AG04449 (cell line): ENCODE data around the gene GKN2.
"Not testable (repeated sequence)": the region's sequence is repeated elsewhere in the genome, so short reads cannot be mapped to it uniquely, and the experiment has no call there.

Experiments
- CTCF ChIA-PET: fragments of 350-600 bp; formaldehyde crosslinking; extraction: SDS; loops from one replicate; lab custom pipeline; 2021; ENCODE audit warnings: antibody characterized with exemption; lab: Yijun Ruan, JAX
- POLR2A ChIA-PET: fragments of 400-600, 350-600 bp; formaldehyde crosslinking; extraction: SDS; loops from one replicate; lab custom pipeline; 2020; ENCODE audit warnings: antibody characterized with exemption, inconsistent platforms; lab: Yijun Ruan, JAX
- DNase-seq: peaks from one replicate; pipeline ENCODE4 v3.0.0-alpha.2; 2010; ENCODE audit warnings: low read depth, low spot score
- H3K4me3 ChIP-seq: 2 replicates; pipeline ENCODE4 v1.5.1; 2011; ENCODE audit warnings: low read depth, mild to moderate bottlenecking, control low read depth, low read length
- TF ChIP-seq, protein P1 (sequence below): IDR thresholded peaks from one replicate; pipeline ENCODE4 v1.5.1; 2011; ENCODE audit warnings: mild to moderate bottlenecking, moderate library complexity, low read length, control low read depth, inconsistent platforms; ENCODE audit not compliant: insufficient read depth; ENCODE audit errors: missing control alignments

Gene GKN2

DNA sequence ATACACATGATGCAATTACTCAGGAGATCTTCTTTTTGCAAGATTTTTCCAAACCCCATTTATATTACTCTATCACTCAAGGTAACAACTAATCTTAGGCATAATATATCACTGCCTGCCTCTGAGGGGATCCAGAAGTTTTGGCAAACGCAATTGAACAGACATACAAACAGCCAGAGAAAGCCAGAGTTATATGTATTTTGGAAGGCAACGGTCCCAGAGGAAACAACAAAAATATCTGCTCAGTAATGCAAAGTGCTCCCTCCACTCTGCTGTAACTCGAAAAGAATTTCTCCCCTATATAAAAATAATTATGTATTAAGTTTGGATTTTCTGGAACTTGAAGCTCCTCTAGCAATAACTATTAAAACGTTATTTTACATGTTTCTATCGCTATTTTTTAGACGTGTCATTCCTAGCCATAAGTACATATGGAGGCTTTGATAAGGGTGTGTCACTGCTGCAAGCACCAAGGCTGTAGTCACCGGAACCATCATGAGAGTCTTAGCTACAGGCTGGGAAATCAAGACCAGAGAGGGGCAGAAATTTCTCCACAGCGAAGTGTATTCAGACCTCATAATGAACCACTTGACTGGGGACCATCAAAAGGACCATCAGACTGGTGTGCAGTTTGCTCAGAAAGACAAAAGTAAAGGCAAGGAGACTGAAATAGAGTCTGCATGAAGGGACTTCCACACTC, 18.0 kb upstream of the GKN2 start:
- ChIA-PET CTCF (interaction anchor here (1.0 kb wide), 1 partner anchor 28 kb away, joined by 3 read pairs; no protein-coding TSS in a partner anchor), POLR2A (no interaction called here)
- H3K4me3 ChIP-seq: no peak overlapping the region
- TF ChIP-seq, protein P1, sequence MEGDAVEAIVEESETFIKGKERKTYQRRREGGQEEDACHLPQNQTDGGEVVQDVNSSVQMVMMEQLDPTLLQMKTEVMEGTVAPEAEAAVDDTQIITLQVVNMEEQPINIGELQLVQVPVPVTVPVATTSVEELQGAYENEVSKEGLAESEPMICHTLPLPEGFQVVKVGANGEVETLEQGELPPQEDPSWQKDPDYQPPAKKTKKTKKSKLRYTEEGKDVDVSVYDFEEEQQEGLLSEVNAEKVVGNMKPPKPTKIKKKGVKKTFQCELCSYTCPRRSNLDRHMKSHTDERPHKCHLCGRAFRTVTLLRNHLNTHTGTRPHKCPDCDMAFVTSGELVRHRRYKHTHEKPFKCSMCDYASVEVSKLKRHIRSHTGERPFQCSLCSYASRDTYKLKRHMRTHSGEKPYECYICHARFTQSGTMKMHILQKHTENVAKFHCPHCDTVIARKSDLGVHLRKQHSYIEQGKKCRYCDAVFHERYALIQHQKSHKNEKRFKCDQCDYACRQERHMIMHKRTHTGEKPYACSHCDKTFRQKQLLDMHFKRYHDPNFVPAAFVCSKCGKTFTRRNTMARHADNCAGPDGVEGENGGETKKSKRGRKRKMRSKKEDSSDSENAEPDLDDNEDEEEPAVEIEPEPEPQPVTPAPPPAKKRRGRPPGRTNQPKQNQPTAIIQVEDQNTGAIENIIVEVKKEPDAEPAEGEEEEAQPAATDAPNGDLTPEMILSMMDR: no peak
- no peak for DNase-seq

DNA sequence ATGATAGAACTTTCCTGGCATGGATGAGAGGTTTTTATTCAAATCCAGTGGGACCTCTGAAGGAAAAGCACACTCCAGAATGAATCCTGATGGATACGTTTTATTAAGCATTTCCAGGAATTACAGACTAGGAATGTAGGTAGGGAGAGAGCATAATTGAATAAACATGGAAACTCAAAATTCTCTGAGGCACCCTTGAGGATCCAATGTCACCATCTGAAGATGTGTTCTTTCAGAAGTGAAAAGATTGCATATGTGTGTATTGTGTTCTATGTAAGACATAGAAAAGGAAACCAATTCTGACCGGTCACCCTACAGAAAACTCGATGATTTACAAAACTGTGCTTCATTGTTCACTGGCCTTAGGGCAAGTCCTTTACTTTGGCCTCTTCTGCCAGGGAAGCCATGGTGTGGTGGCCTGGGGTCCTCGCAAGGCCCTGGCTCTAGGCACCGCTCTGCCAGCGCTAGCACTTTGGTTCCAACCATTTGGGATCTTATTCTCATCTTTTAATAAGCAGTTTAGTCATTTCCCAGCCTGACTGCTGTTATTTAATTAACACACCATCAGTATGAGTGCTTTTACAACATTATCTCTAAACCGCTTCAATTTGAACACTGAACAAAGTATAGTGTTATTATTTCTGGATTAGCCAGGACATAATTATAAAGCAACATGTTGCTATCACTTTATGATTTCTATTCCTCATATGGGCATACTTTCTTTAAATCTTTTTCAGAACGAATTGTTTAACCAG, 17.2 kb upstream of the GKN2 start:
- CTCF ChIA-PET: interaction anchor here (1.0 to 4.3 kb wide), 2 partner anchors 26 to 28 kb away, joined by 3 to 19 read pairs; no protein-coding TSS in a partner anchor
- TF ChIP-seq, protein P1: no peak
- POLR2A ChIA-PET: no interaction called here
- H3K4me3 ChIP-seq: no peak overlapping the region
- DNase-seq: no peak

DNA sequence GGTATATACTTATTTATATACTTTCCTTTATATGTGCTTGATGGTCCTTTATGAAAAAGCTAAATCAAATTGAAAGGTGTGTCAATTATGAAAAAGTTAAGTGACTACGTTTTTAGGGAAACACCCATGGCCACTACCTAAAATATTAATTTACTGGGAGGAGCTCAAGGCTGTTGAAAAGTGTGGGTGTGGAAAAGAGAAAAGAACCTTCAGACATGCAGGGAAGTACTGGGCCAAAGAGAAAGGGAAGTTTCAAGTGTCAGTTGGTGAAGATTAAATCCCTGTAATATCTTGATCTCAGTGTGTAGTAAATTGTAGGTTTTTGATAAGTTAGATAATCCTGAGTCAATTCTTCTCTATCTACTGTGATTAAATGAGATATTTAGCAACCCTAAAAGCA, 15.5 kb upstream of the GKN2 start:
- CTCF ChIA-PET: interaction anchor here (1.0 to 4.3 kb wide), 3 partner anchors 8 to 43 kb away, joined by 3 to 19 read pairs (median 3); no protein-coding TSS in a partner anchor
- H3K4me3 ChIP-seq: no peak overlapping the region
- TF ChIP-seq, protein P1: no peak
- POLR2A ChIA-PET: no interaction called here
- DNase-seq: no peak

DNA sequence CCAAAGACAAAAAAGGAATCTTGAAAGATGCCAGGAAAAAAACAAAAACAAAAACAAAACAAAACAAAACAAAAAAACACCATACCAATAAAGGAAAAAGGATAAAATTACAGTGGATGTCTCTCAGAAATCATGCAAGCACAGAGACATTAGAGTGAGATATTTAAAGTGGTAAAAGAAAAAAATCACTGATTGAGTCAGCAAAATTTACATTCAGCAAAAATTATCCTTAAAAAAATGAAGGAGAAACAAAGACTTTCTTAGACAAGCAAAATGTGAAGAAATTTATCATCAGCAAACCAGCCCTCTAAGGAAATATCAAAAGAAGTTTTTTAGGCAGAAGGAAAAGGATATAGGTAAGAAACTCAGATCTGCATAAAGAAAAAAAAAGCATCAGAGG, 11.6 kb upstream of the GKN2 start:
- CTCF ChIA-PET: interaction anchor here (1.3 kb wide), 1 partner anchor 21 kb away, joined by 5 read pairs; no protein-coding TSS in a partner anchor
- H3K4me3 ChIP-seq: no peak overlapping the region
- TF ChIP-seq, protein P1: no peak
- DNase-seq: no peak
- POLR2A ChIA-PET: no interaction called here

DNA sequence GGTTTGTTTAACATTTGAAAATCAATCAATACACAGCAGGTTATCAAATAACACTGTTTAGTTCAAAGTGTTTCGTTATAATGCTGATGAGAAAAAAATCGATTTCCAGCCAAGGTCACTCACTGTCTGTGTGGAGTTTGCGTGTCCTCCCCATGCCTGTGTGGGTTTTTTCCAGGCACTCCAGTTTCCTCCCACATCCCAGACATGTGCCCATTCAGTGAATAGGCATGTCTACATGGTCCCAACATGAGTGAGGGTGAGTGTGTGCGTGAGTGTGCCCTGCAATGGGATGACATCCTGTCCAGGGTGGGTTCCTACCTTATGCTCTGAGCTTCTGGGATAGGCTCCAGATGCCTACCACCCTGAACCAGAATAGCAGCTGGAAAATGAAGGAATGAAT, 8.7 kb upstream of the GKN2 start:
- no peak overlapping the region for H3K4me3 ChIP-seq
- ChIA-PET POLR2A (no interaction called here), CTCF (interaction anchor here (0.7 to 6.1 kb wide), 3 partner anchors 15 to 25 kb away, joined by 3 to 31 read pairs (median 3); no protein-coding TSS in a partner anchor)
- no peak for DNase-seq
- TF ChIP-seq, protein P1: no peak

DNA sequence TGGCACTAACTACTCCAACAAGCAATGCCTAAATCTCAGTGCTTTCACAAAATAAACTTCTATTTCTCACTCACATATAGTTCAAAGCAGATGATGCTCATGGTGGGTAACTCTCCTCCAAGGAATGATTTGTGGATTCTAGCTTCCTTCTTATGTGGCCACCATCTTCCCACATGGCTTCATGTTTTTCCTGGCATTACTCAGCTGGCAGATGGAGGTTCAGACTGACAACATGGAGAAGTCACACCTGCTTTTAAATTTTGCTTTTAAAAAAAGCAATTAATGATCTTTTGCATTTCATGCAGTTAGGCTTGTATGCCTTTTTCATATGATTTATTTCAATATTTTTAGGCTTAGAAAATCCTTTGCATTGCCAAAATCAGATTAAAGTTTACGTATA, 6.3 kb upstream of the GKN2 start:
- no peak for DNase-seq
- H3K4me3 ChIP-seq: no peak overlapping the region
- ChIA-PET CTCF (interaction anchor here (1.5 to 6.1 kb wide), 2 partner anchors 16 to 54 kb away, joined by 4 to 31 read pairs; no protein-coding TSS in a partner anchor), POLR2A (no interaction called here)
- TF ChIP-seq, protein P1: no peak

DNA sequence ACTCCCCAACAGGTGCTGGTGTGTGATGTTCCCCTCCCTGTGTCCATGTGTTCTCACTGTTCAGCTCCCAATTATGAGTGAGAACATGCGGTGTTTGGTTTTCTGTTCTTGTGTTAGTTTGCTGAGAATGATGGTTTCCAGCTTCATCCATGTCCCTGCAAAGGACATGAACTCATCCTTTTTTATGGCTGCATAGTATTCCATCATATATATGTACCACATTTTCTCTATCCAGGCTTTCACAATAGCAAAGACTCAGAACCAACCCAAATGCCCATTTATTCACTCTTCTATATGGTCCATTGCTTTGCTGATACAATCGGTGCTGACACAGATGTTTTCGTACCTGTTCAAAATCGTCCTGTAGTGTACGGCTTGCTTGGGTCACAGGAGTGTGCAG, 2.7 kb upstream of the GKN2 start:
- POLR2A ChIA-PET, DNase-seq, H3K4me3 ChIP-seq: not testable (repeated sequence)
- CTCF ChIA-PET: interaction anchor here (3.7 kb wide), 1 partner anchor 11 kb away, joined by 30 read pairs; no protein-coding TSS in a partner anchor
